KOPT-K1 (cell line): ENCODE data around the gene HSD11B1L.
A peak's percentile ranks its signal among the peaks of the same experiment; 100 is the strongest.

ENCODE experiments used
- H3K27ac ChIP-seq: fragments of 200-600 bp; sonication (generic); 2 replicates; pipeline ENCODE4 v1.5.1; 2016; ENCODE audit warnings: antibody characterized with exemption, mild to moderate bottlenecking, low read depth, low read length; ENCODE audit not compliant: poor library complexity, severe bottlenecking
- H3K36me3 ChIP-seq: fragments of 200-600 bp; sonication (generic); 2 replicates; pipeline ENCODE4 v1.5.1; 2017; ENCODE audit warnings: antibody characterized with exemption, mild to moderate bottlenecking, low read length, moderate library complexity; ENCODE audit not compliant: insufficient read depth
- H3K9me3 ChIP-seq: fragments of 200-600 bp; sonication (generic); 2 replicates; pipeline ENCODE4 v1.5.1; 2017; ENCODE audit warnings: antibody characterized with exemption, low read length, mild to moderate bottlenecking; ENCODE audit not compliant: insufficient read depth, poor library complexity, severe bottlenecking

HSD11B1L gene, protein sequence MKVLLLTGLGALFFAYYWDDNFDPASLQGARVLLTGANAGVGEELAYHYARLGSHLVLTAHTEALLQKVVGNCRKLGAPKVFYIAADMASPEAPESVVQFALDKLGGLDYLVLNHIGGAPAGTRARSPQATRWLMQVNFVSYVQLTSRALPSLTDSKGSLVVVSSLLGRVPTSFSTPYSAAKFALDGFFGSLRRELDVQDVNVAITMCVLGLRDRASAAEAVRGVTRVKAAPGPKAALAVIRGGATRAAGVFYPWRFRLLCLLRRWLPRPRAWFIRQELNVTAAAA

DNA sequence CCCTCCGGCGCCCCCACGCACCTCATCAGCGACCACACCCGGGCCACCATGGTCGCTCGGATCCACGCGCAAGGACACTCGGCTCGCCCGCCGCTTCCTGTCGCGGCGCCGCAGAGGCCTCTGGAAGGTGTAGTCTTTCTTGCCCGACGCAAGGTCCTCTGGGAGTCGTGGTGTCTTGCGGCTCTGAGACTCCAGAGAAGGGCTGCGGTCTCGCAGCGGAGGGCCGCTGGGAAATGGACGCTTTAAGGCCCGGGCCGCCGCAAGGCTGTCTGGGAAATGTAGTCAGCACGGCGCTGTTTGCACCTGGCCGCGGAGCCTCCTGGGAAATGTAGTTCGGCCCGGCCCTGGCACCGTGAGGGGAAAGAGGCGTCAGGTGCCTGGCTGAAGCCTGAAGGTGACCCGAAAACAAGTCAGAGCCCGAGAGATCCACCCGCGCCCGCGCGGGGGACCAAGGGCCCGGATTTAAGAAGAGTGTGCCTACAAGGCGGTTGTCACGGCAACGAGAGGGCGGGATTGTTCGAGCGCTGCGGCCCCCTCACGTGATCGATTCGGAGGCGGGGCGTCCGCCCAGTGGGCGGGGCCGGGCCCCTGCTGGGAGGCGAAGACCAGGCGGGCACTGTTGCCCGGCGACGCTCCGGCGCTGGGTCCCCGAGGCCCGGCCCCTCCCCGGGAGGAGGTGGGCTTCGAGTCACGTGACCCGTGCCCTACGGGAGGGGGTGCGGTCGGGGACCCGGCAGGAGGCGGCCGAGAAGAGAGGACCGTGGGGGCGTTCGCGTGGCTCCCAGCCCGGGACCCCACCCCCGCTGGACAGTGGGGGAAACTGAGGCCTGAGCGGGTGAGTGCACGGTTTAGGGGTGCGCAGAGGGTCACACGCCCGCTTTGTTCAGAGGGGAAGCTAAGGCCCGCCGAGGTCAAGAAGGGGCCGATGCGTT lies at the start of gene HSD11B1L, which contains the start of gene MICOS13:
HSD11B1L (plus strand) TSS at position 591 of the 932 bp plus-strand sequence. CDS start 3,806 bp downstream, outside the sequence.
MICOS13 (minus strand) TSS at position 80 of the 932 bp plus-strand sequence; CDS start at position 50, 30 bp downstream.
- H3K9me3 ChIP-seq = no peaks in the 10 kb centered on the region
- H3K36me3 ChIP-seq = no peaks in the 10 kb centered on the region
- peak within 1 kb of the TSS; percentile 57 for H3K27ac ChIP-seq

DNA sequence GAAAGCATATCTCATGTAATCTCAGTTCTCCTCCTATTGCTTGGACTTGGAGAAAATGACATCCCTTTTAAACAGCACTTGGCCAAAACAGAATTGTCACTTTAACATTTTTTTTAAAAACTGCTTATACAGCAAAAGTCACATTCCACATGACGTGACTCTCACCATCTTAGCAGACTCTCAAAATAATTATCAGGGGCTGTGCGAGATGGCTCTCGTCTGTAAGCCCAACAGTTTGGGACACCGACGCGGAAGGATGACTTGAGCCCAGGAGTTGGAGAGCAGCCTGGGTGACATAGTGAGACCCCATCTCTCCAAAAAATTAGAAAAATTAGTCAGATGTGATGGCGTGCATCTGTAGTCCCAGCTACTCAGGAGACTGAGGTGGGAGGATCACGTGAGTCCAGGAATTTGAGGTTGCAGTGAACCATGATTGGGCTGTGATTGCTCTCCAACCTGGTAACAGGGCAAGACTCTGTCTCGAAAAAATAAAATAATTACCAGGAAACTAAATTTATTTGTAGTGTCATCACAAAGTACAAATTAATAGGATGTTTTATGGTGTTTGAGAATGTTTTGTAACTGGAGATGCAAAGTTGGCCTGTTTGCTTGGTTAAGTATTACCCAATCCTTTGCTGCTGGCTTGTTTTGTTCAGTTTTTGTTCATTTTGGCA lies 49.1 kb upstream of the HSD11B1L start:
- no peak overlapping the region for H3K27ac ChIP-seq
- H3K36me3 ChIP-seq = peaks cover 99% of the 10 kb centered on the region
- no peaks in the 10 kb centered on the region for H3K9me3 ChIP-seq

GRCh38 chr19:5632241-5632612 lies 48.6 kb upstream of the HSD11B1L start:
- no peak overlapping the region for H3K27ac ChIP-seq
- peaks cover 96% of the 10 kb centered on the region for H3K36me3 ChIP-seq

GRCh38 chr19:5632657-5633056 lies 48.2 kb upstream of the HSD11B1L start:
- peaks cover 96% of the 10 kb centered on the region for H3K36me3 ChIP-seq
- H3K27ac ChIP-seq = no peak overlapping the region
- H3K9me3 ChIP-seq = no peaks in the 10 kb centered on the region

More at GRCh38 chr19:5632241-5632612, 48.6 kb upstream of the HSD11B1L start:
- no peaks in the 10 kb centered on the region for H3K9me3 ChIP-seq

DNA sequence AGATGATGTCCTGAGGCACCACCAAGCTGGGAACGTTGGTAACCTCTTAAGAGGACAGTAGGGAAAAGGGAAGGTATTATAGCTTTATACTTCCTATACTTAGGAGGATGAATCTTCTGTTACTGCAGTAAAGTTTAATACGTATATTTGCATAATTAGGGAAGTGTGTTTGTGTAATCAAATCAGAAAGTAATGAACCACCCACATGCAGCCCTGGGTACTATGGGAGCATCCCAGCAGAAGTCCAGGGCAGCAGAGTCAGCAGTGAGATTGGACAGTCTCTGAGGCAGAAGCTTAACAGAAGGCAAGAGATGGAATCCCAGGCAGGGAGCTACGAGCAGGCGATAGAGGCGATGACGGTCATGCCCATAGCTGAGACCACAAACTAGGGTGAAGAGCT lies 45.4 kb upstream of the HSD11B1L start:
- H3K36me3 ChIP-seq = peaks cover 95% of the 10 kb centered on the region
- H3K27ac ChIP-seq = no peak overlapping the region
- no peaks in the 10 kb centered on the region for H3K9me3 ChIP-seq

GRCh38 chr19:5637971-5638370 lies 42.9 kb upstream of the HSD11B1L start:
- peaks cover 96% of the 10 kb centered on the region for H3K36me3 ChIP-seq
- no peak overlapping the region for H3K27ac ChIP-seq
- H3K9me3 ChIP-seq = no peaks in the 10 kb centered on the region

- H3K9me3 ChIP-seq = no peaks in the 10 kb centered on the region
- H3K36me3 ChIP-seq = peaks cover 97% of the 10 kb centered on the region
- H3K27ac ChIP-seq = no peak overlapping the region
These were observed 39.7 kb upstream of the HSD11B1L start for GRCh38 chr19:5641171-5641570.

DNA sequence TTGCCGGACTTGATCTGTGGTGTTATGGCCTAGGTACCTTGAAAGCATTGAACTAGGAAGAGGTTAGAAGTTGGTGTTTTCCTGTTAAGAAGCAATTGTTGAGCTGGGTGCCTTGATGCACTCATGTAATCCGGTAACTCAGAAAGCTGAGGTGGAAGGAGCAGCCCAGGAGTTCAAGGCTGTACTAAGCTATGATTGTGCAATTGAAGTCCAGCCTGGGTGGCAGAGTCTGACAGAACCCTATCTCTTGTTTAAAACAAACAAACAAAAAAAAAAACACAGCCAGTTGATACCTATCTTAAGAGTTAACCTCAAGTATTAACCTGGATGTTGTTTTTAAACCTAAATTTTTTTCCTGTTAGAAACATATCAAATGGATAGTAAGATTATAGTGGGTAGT lies 38.6 kb upstream of the HSD11B1L start:
- no peaks in the 10 kb centered on the region for H3K9me3 ChIP-seq
- no peak overlapping the region for H3K27ac ChIP-seq
- H3K36me3 ChIP-seq = peaks cover 99% of the 10 kb centered on the region

DNA sequence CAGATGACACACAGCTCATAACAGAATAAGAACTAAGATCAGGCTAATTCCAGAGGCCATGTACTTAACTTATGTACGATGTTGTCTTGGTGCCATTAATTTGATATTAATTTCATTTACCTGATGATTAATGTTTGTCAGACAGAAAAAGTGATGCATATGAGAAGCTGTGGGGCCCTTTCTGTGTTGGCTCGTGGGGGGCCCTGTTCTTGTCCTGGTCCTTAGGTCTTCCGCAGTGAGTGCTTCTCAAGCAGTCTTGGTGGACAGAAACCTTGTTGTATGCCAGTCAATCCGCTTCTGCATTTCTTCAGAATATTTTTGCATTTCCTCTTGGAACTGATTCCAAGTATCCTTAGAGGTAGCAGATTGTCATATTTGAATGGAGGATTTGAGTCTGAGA lies 37.8 kb upstream of the HSD11B1L start:
- H3K9me3 ChIP-seq = no peaks in the 10 kb centered on the region
- peaks cover 99% of the 10 kb centered on the region for H3K36me3 ChIP-seq
- no peak overlapping the region for H3K27ac ChIP-seq

DNA sequence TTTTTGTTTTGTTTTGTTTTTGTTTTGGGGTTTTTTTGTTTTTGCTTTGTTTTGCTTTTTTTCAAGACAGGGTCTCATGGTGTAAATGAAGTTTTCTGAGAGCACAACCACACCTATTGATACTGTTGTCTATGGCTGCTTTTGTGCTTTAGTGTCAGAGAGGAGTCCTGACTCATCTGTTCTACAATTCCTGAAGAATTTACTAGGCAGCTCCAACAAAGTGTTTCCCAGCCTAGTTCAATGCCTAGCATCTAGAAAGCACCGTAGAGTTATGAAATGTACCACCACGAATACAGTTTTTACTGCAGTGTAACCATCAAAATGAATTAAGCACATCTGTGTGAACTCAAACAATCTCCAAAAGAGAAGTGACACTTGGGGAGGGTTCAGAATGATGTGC lies 36.8 kb upstream of the HSD11B1L start:
- Histone ChIP-seq H3K9me3 (no peaks in the 10 kb centered on the region), H3K36me3 (peaks cover 97% of the 10 kb centered on the region), H3K27ac (no peak overlapping the region)

- no peaks in the 10 kb centered on the region for H3K9me3 ChIP-seq
- peaks cover 94% of the 10 kb centered on the region for H3K36me3 ChIP-seq
- no peak overlapping the region for H3K27ac ChIP-seq
These were observed 35.4 kb upstream of the HSD11B1L start for GRCh38 chr19:5645409-5645808.

- Histone ChIP-seq H3K9me3 (no peaks in the 10 kb centered on the region), H3K27ac (no peak overlapping the region), H3K36me3 (peaks cover 94% of the 10 kb centered on the region)
These were observed 34.1 kb upstream of the HSD11B1L start for GRCh38 chr19:5646703-5647102.

DNA sequence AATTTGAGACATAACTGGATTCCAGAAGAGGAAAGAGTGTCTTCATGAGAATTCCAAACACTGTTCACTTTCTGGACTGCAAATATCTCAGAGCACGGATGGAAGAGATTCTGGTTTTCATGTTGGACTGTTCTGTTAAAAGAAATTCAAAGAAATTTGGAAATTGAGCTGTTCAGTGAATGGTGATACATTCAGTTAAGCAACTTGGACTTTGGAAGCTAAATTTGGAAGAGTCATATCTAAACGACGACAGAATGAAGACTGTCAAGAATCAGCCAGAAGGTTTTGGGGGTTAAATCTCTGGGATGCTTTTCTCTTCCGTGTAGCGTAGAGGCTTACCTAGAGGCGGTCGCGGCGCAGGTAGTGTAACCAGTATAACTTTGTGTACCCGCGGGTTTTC lies 32.4 kb upstream of the HSD11B1L start:
- H3K9me3 ChIP-seq = no peaks in the 10 kb centered on the region

GRCh38 chr19:5651361-5651760 lies 29.5 kb upstream of the HSD11B1L start:
- H3K27ac ChIP-seq = no peak overlapping the region
- no peaks in the 10 kb centered on the region for H3K9me3 ChIP-seq
- H3K36me3 ChIP-seq = peaks cover 93% of the 10 kb centered on the region

More for the DNA sequence above, 32.4 kb upstream of the HSD11B1L start:
- H3K36me3 ChIP-seq = peaks cover 94% of the 10 kb centered on the region
- H3K27ac ChIP-seq = no peak overlapping the region

GRCh38 chr19:5652261-5652660 lies 28.6 kb upstream of the HSD11B1L start:
- Histone ChIP-seq H3K9me3 (no peaks in the 10 kb centered on the region), H3K36me3 (peaks cover 93% of the 10 kb centered on the region), H3K27ac (no peak overlapping the region)
